ENCODE measurements around the gene IWS1. TPM values are rescaled to one million over a fixed set of nuclear protein-coding genes. Genes with fewer than 3 reads are reported as not detected.

Gene IWS1
- polyA plus RNA-seq, 1 experiment, result 55.0 TPM

DNA sequence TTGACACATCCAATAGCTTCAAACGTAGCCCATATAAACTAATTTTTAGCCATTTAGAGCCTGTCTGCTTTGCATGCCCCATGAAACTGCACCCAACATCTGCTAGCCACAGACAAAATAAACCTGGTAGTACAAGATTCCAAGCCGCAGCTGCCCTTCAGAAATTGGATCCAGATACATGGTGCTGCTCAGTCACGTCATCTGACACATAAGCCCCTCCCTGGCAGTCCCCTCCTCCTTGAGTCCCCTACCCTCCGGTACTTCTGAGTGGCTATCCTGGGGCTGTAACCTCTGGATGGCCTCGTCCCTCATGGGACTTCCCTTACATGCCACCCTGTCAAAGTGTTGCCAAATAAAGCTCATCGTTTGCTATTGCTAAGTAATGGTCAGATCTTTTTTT is 74.3 kb downstream of the IWS1 start:
- ChIA-PET POLR2A (no interaction called here), CTCF (interaction anchor here (1.1 to 1.2 kb wide), 2 partner anchors 11 to 27 kb away, joined by 3 read pairs; no protein-coding TSS in a partner anchor)
- no peak for TF ChIP-seq CTCF (IDR thresholded peaks at IDR 0.05; ENCODE audit: low read depth, low read length)
- Histone ChIP-seq H3K9me3 (ENCODE audit: control insufficient read depth, insufficient read depth, low read length) (no peaks in the 10 kb centered on the region), H3K27ac (ENCODE audit: low read depth, low read length) (no peak overlapping the region), H3K4me3 (ENCODE audit: low read depth, low read length) (no peak overlapping the region), H3K27me3 (ENCODE audit: control insufficient read depth, insufficient read depth, low read length) (no peaks in the 10 kb centered on the region)
- DNase-seq (ENCODE audit: low read depth, low spot score), result no peak

DNA sequence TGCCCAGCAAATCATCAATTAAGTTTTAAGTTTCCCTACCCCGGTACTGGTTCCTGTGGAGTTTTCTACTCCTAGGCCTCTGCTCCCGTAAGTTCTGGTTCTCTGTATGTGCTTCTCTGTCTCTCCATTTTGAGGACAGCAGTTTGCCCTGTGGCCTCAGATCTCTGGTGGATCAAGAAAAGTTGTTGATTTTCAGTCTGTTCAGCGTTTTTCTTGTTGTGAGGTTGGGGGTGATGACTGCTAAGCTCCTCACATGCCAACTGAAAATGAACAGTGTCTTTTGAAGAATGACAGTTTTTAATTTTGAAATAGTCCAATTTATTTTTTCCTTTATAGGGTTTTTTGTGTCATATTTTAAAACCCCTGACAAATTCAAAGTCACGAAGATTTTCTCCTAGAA is 76.4 kb downstream of the IWS1 start:
- no peak for TF ChIP-seq CTCF (IDR thresholded peaks at IDR 0.05; ENCODE audit: low read depth, low read length)
- CTCF ChIA-PET, result interaction anchor here (1.5 kb wide), 1 partner anchor 29 kb away, joined by 4 read pairs; no protein-coding TSS in a partner anchor
- DNase-seq (ENCODE audit: low read depth, low spot score), result no peak

DNA sequence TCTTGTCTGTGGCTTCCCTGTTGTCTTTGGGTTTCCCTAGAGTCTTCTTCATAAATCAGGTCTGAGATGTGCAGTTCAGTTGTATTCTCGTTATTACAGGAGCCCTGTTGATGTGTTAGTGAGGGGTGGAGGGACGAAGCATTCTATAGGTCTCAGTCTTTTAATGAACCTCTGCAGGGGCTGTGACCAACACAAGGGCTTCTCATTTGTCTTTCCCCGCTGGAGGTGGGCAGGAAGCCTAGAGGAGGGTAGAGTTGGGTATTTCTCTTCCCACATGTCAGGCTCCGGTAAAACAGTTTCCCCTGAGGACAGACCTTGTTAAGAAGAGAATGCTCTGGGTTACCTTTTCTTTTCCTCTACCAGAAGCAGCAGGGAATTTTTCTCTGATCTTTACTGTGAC is 76.9 kb downstream of the IWS1 start:
- no peak for TF ChIP-seq CTCF (IDR thresholded peaks at IDR 0.05; ENCODE audit: low read depth, low read length)
- Histone ChIP-seq H3K27me3 (ENCODE audit: control insufficient read depth, insufficient read depth, low read length) (no peaks in the 10 kb centered on the region), H3K27ac (ENCODE audit: low read depth, low read length) (no peak overlapping the region), H3K9me3 (ENCODE audit: control insufficient read depth, insufficient read depth, low read length) (no peaks in the 10 kb centered on the region), H3K4me3 (ENCODE audit: low read depth, low read length) (no peak overlapping the region)
- CTCF ChIA-PET, result no interaction called here
- POLR2A ChIA-PET, result no interaction called here
- no peak for DNase-seq (ENCODE audit: low read depth, low spot score)

More for the DNA sequence above, 76.4 kb downstream of the IWS1 start:
- POLR2A ChIA-PET, result no interaction called here
- Histone ChIP-seq H3K27me3 (ENCODE audit: control insufficient read depth, insufficient read depth, low read length) (no peaks in the 10 kb centered on the region), H3K27ac (ENCODE audit: low read depth, low read length) (no peak overlapping the region), H3K9me3 (ENCODE audit: control insufficient read depth, insufficient read depth, low read length) (no peaks in the 10 kb centered on the region), H3K4me3 (ENCODE audit: low read depth, low read length) (no peak overlapping the region)

GRCh38 chr2:127448526-127448925 is 77.8 kb downstream of the IWS1 start:
- Histone ChIP-seq H3K27ac (ENCODE audit: low read depth, low read length) (no peak overlapping the region), H3K9me3 (ENCODE audit: control insufficient read depth, insufficient read depth, low read length) (no peaks in the 10 kb centered on the region), H3K27me3 (ENCODE audit: control insufficient read depth, insufficient read depth, low read length) (no peaks in the 10 kb centered on the region), H3K4me3 (ENCODE audit: low read depth, low read length) (no peak overlapping the region)
- CTCF ChIA-PET, result interaction anchor here (0.6 kb wide), 1 partner anchor 124 kb away, joined by 4 read pairs; no protein-coding TSS in a partner anchor
- no peak for TF ChIP-seq CTCF (IDR thresholded peaks at IDR 0.05; ENCODE audit: low read depth, low read length)
- no peak for DNase-seq (ENCODE audit: low read depth, low spot score)
- POLR2A ChIA-PET, result no interaction called here

- H3K4me3 ChIP-seq (ENCODE audit: low read depth, low read length), result no peak overlapping the region
- H3K9me3 ChIP-seq (ENCODE audit: control insufficient read depth, insufficient read depth, low read length), result peaks cover 8% of the 10 kb centered on the region
- ChIA-PET CTCF (no interaction called here), POLR2A (interaction anchor here (0.6 kb wide), 1 partner anchor 32 kb away, joined by 4 read pairs; no protein-coding TSS in a partner anchor)
- no peak for DNase-seq (ENCODE audit: low read depth, low spot score)
- no peak overlapping the region for H3K27ac ChIP-seq (ENCODE audit: low read depth, low read length)
- no peak for TF ChIP-seq CTCF (IDR thresholded peaks at IDR 0.05; ENCODE audit: low read depth, low read length)
- peaks cover 3% of the 10 kb centered on the region for H3K27me3 ChIP-seq (ENCODE audit: control insufficient read depth, insufficient read depth, low read length)
These were observed 86.9 kb downstream of the IWS1 start for GRCh38 chr2:127439343-127439742.
